Measurements from ENCODE around the gene DYNC1I1.

DNA sequence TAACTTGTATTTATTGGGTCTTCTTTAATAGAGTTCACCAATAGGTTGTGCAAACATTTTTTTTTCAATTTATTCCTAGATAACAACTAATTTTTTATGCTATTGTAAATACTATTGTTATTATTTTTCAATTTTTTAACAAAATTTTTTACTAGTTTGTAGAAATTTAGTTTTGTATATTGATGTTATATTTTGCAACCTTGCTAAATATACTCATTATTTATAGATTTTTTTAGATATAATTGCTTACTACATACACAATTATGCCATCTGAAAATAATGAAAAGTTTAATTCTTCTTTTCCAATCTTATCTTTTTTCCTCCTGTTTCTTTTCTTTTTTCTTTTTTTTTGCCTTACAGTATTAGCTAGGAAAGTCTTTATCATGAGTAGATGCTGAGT lies 332.6 kb downstream of the DYNC1I1 start:
- TF ChIP-seq, protein P1, sequence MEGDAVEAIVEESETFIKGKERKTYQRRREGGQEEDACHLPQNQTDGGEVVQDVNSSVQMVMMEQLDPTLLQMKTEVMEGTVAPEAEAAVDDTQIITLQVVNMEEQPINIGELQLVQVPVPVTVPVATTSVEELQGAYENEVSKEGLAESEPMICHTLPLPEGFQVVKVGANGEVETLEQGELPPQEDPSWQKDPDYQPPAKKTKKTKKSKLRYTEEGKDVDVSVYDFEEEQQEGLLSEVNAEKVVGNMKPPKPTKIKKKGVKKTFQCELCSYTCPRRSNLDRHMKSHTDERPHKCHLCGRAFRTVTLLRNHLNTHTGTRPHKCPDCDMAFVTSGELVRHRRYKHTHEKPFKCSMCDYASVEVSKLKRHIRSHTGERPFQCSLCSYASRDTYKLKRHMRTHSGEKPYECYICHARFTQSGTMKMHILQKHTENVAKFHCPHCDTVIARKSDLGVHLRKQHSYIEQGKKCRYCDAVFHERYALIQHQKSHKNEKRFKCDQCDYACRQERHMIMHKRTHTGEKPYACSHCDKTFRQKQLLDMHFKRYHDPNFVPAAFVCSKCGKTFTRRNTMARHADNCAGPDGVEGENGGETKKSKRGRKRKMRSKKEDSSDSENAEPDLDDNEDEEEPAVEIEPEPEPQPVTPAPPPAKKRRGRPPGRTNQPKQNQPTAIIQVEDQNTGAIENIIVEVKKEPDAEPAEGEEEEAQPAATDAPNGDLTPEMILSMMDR (IDR thresholded peaks at IDR 0.05; ENCODE audit: poor library complexity, severe bottlenecking), result no peak
- TF ChIP-seq EZH2 (IDR thresholded peaks at IDR 0.05; ENCODE audit: borderline replicate concordance, insufficient read depth, low read length, poor library complexity, severe bottlenecking) (no peak), POLR2AphosphoS5 (IDR thresholded peaks at IDR 0.05) (no peak), RAD21 (conservative IDR thresholded peaks at IDR 0.05) (no peak)

Data from neural cell (in vitro differentiated cells).